K562 (cell line): ENCODE data around the gene LRP3. TPM values are rescaled to one million over a fixed set of nuclear protein-coding genes. Genes with fewer than 3 reads are reported as not detected.

ENCODE experiments used
- ATAC-seq: fragments of 200-7000 bp; cut with Tn5 transposase; 3 replicates; pipeline ENCODE4 v1.9.1; 2020; ENCODE audit warnings: moderate library complexity
- BruUV-seq: library from RNA; stranded (reverse); fragments of 400-500 nt; replicated peaks from 2 replicates; lab custom pipeline; 2021; lab: Mats Ljungman, UMichigan
- CTCF ChIA-PET: fragments of 300-600 bp; formaldehyde crosslinking; extraction: SDS; loops from one replicate; lab custom pipeline; 2021; ENCODE audit warnings: low intra/inter-chr PET ratio; lab: Yijun Ruan, JAX
- POLR2A ChIA-PET: fragments of 300-600, 350-650 bp; sonication (Branson Sonifier 250); formaldehyde crosslinking; extraction: SDS; loops from one replicate; lab custom pipeline; 2021; ENCODE audit warnings: antibody characterized with exemption, inconsistent platforms; lab: Yijun Ruan, JAX
- DNase-seq, 4 experiments: peaks; one replicate each; pipeline versions ENCODE4 v3.0.0 to v3.0.0-alpha.2; 2011 to 2018; ENCODE audit warnings: low spot score in 3 of 4, mixed read lengths in 3 of 4; ENCODE audit errors: extremely low read depth in 1 of 4
- FAIRE-seq: peaks from 2 replicates; lab custom pipeline; 2011; peaks lifted over from hg19 to GRCh38; lab: Jason Lieb, UNC
- H2AFZ ChIP-seq: 2 replicates; pipeline ENCODE4 v1.6.0; 2011; ENCODE audit warnings: low read depth, low read length, control low read depth, inconsistent platforms
- H3K27ac ChIP-seq: fragments of 200-600 bp; 3 replicates; pipeline ENCODE4 v1.8.0; 2011; ENCODE audit warnings: low read depth, mild to moderate bottlenecking, control low read depth, inconsistent platforms, low read length, moderate library complexity, mixed read lengths; ENCODE audit errors: extremely low read depth
- H3K27me3 ChIP-seq, 2 experiments: fragments of 300-600 bp in 1 of 2; 2 replicates in 1 of 2; 3 replicates in 1 of 2; pipeline versions ENCODE4 v1.6.0 to v1.8.0; 2011; ENCODE audit warnings: inconsistent platforms in 2 of 2, low read length in 2 of 2, mild to moderate bottlenecking in 1 of 2, mixed read lengths in 1 of 2, moderate library complexity in 1 of 2; ENCODE audit not compliant: control insufficient read depth in 2 of 2, insufficient read depth in 2 of 2
- H3K36me3 ChIP-seq: fragments of 300-600 bp; 3 replicates; pipeline ENCODE4 v1.8.0; 2011; ENCODE audit warnings: mild to moderate bottlenecking, low read length, inconsistent platforms; ENCODE audit not compliant: control insufficient read depth, insufficient read depth
- H3K4me1 ChIP-seq, 2 experiments: fragments of 200-600 bp in 1 of 2; replicated peaks in 1 of 2; 2 replicates in 1 of 2; 3 replicates in 1 of 2; pipeline versions ENCODE4 v1.5.1 to v1.8.0; 2011; ENCODE audit warnings: inconsistent platforms in 2 of 2, low read length in 2 of 2, mild to moderate bottlenecking in 1 of 2, mixed read lengths in 1 of 2, moderate library complexity in 1 of 2; ENCODE audit not compliant: control insufficient read depth in 2 of 2, insufficient read depth in 2 of 2
- H3K4me2 ChIP-seq: 2 replicates; pipeline ENCODE4 v1.6.1; 2011; ENCODE audit warnings: low read length, control low read depth, inconsistent platforms, mixed read lengths; ENCODE audit not compliant: insufficient read depth
- H3K4me3 ChIP-seq: fragments of 200-600 bp; sonication (generic), shearing (Covaris generic); 2 replicates; pipeline ENCODE4 v1.5.1; 2016; ENCODE audit warnings: control low read depth, inconsistent platforms
- H3K79me2 ChIP-seq: fragments of 200-600 bp; 3 replicates; pipeline ENCODE4 v1.8.0; 2011; ENCODE audit warnings: low read length, inconsistent platforms; ENCODE audit not compliant: control insufficient read depth, insufficient read depth
- H3K9ac ChIP-seq, 2 experiments: 2 replicates each; pipeline versions ENCODE4 v1.6.0 to v1.6.1; 2011; ENCODE audit warnings: low read depth in 2 of 2, low read length in 2 of 2, control low read depth in 1 of 2, inconsistent platforms in 1 of 2, mild to moderate bottlenecking in 1 of 2, mixed read lengths in 1 of 2; ENCODE audit not compliant: insufficient read depth in 1 of 2
- H3K9me1 ChIP-seq: one replicate; pipeline ENCODE4 v1.6.0; 2011; ENCODE audit warnings: inconsistent platforms, mild to moderate bottlenecking, low read length, moderate library complexity; ENCODE audit not compliant: control insufficient read depth, insufficient read depth
- H3K9me3 ChIP-seq: replicated peaks from 2 replicates; pipeline ENCODE4 v1.5.1; 2011; ENCODE audit warnings: low read depth, low read length, inconsistent platforms; ENCODE audit not compliant: control insufficient read depth, insufficient read depth
- H4K20me1 ChIP-seq: replicated peaks from 2 replicates; pipeline ENCODE4 v1.6.1; 2011; ENCODE audit warnings: low read length, inconsistent platforms, mixed read lengths; ENCODE audit not compliant: control insufficient read depth, insufficient read depth
- CREM ChIP-seq: IDR thresholded peaks from 2 replicates; pipeline ENCODE4 v1.6.1; 2014; ENCODE audit warnings: antibody characterized with exemption, low read depth
- NCOR1 ChIP-seq: fragments of 450-650 bp; IDR thresholded peaks from 2 replicates; pipeline ENCODE4 v1.6.1; 2016; ENCODE audit warnings: mild to moderate bottlenecking, moderate library complexity
- SMAD2 ChIP-seq: fragments of 150-350 bp; IDR thresholded peaks from 2 replicates; pipeline ENCODE4 v1.6.1; 2014; ENCODE audit warnings: low read depth, mild to moderate bottlenecking, low read length
- ZNF143 ChIP-seq: sonication (generic); formaldehyde crosslinking; IDR thresholded peaks from 2 replicates; pipeline ENCODE4 v1.9.0; 2022; ENCODE audit warnings: mild to moderate bottlenecking, missing genetic modification reagents
- ZNF384 ChIP-seq: IDR thresholded peaks from 2 replicates; pipeline ENCODE4 v1.6.1; 2012; ENCODE audit warnings: low read depth, low read length, improper control_type of control experiment
- ZNF445 ChIP-seq: fragments of 250-450 bp; sonication (Bioruptor Pico); IDR thresholded peaks from 2 replicates; pipeline ENCODE4 v1.4.0; 2020; ENCODE audit warnings: low read depth, mild to moderate bottlenecking, moderate library complexity
- ZNF76 ChIP-seq: fragments of 250-450 bp; sonication (Bioruptor Pico); IDR thresholded peaks from 2 replicates; pipeline ENCODE4 v1.4.0; 2020; ENCODE audit warnings: mild to moderate bottlenecking, moderate library complexity, borderline replicate concordance
- whole genome bisulfite sequencing: fragments of 100-300 bp; shearing (Covaris generic); methylation state at CpG from one replicate; pipeline ENCODE4 v1.1.6; 2016; ENCODE audit warnings: low coverage, mixed read lengths; ENCODE audit not compliant: insufficient coverage; ENCODE audit errors: missing lambda C conversion rate; 5-methylcytosine and 5-hydroxymethylcytosine counted together
- in situ Hi-C: fragments of 300-500 bp; cut with MboI; formaldehyde crosslinking; loops from 4 replicates; pipeline ENCODE4 v1.15.0; 2018; ENCODE audit warnings: inconsistent platforms, mixed read lengths
- intact Hi-C: fragments of 100-400 bp; cut with micrococcal nuclease; formaldehyde crosslinking; loops from 2 replicates; pipeline ENCODE4 v1.14.2; 2022
- polyA plus RNA-seq, 8 experiments: library from polyadenylated mRNA; depleted of rRNA in 4 of 8; stranded (reverse) in 5 of 8; unstranded in 3 of 8; fragments of >200 nt; fragmentation: Nextera tagmentation in 2 of 8; fragmentation: Illumina TruSeq in 1 of 8; extraction: Ambion mirVana in 2 of 8; extraction: Trizol in 1 of 8; gene quantifications; 2 replicates each; pipeline versions ENCODE4 v1.2.1 to v1.2.3, GENCODE V29; 2011 to 2014; ENCODE audit warnings: inconsistent platforms in 1 of 8, missing spikeins in 1 of 8
- total RNA-seq, 7 experiments: library from RNA; depleted of rRNA in 6 of 7; stranded (reverse); fragments of >200 nt in 6 of 7; fragmentation: Illumina TruSeq in 2 of 7; extraction: Trizol in 2 of 7; gene quantifications; 2 replicates each; pipeline versions ENCODE4 v1.2.1 to v1.2.3, GENCODE V29; 2011 to 2021; ENCODE audit warnings: low replicate concordance in 1 of 7
- TF ChIP-seq, protein P1 (sequence below), 2 experiments: fragments of 450-650 bp; IDR thresholded peaks; 2 replicates each; pipeline ENCODE4 v1.6.1; 2016
- TF ChIP-seq, protein P2 (sequence below): fragments of 450-650 bp; IDR thresholded peaks from 2 replicates; pipeline ENCODE4 v1.6.1; 2016; ENCODE audit warnings: mild to moderate bottlenecking, moderate library complexity

The LRP3 gene
- total and polyA plus RNA-seq, 9 of the 15 experiments (the other 6 are each of a cell fraction or from before 2014, with no cell fraction given), result 0.29 TPM; not detected in 8

DNA sequence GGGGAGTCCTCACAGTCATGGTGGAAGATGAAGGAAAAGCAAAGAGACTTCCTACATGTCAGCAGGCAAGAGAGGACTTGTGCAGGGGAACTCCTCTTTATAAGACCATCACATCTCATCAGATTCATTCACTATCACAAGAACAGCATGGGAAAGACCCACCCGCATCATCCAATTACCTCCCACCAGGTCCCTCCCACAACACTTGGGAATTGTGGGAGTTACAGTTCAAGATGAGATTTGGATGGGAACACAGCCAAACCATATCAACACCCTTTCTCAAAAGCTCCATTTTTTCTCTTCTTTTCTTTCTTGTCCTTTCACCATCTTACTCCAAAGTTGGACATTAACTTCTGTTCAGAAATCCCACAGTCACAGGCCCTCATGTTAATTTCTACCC, 4.7 kb upstream of the LRP3 start:
- POLR2A ChIA-PET, result interaction anchor here (0.6 kb wide), 1 partner anchor 29 kb away, joined by 3 read pairs; no protein-coding TSS in a partner anchor
- Histone ChIP-seq H3K9me1 (no peaks in the 10 kb centered on the region), H3K36me3 (no peaks in the 10 kb centered on the region), H3K9me3 (no peaks in the 10 kb centered on the region), H3K27me3 (peaks cover 0 to 12% of the 10 kb centered on the region in 2 experiments; a peak in 2 of 5 replicates), H3K9ac (no peak overlapping the region), H3K4me2 (no peak overlapping the region), H2AFZ (no peak overlapping the region), H4K20me1 (no peaks in the 10 kb centered on the region), H3K4me3 (no peak overlapping the region), H3K4me1 (no peaks in the 10 kb centered on the region; a peak in 1 of 5 replicates), H3K79me2 (no peaks in the 10 kb centered on the region), H3K27ac (no peak overlapping the region)
- CTCF ChIA-PET, result interaction anchor here (1.2 to 1.8 kb wide), 2 partner anchors 46 to 63 kb away, joined by 3 to 4 read pairs; no protein-coding TSS in a partner anchor
- no peak for ATAC-seq
- intact Hi-C loops, result loop anchor here (10.0 kb wide), 1 partner anchor 65 kb away; no protein-coding TSS in a partner anchor
- FAIRE-seq, result no peak
- in situ Hi-C loops, result no loop called here
- no TSS peak for BruUV-seq
- DNase-seq, result no peak
- TF ChIP-seq ZNF384 (no peak), ZNF76 (CRISPR knock-in tag) (no peak), ZNF445 (CRISPR knock-in tag) (no peak), NCOR1 (no peak), ZNF143 (CRISPR knock-in tag) (no peak), CREM (no peak), SMAD2 (no peak)
- TF ChIP-seq, protein P1, sequence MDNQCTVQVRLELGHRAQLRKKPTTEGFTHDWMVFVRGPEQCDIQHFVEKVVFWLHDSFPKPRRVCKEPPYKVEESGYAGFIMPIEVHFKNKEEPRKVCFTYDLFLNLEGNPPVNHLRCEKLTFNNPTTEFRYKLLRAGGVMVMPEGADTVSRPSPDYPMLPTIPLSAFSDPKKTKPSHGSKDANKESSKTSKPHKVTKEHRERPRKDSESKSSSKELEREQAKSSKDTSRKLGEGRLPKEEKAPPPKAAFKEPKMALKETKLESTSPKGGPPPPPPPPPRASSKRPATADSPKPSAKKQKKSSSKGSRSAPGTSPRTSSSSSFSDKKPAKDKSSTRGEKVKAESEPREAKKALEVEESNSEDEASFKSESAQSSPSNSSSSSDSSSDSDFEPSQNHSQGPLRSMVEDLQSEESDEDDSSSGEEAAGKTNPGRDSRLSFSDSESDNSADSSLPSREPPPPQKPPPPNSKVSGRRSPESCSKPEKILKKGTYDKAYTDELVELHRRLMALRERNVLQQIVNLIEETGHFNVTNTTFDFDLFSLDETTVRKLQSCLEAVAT (IDR thresholded peaks at IDR 0.05), result no peak
- TF ChIP-seq, protein P2, sequence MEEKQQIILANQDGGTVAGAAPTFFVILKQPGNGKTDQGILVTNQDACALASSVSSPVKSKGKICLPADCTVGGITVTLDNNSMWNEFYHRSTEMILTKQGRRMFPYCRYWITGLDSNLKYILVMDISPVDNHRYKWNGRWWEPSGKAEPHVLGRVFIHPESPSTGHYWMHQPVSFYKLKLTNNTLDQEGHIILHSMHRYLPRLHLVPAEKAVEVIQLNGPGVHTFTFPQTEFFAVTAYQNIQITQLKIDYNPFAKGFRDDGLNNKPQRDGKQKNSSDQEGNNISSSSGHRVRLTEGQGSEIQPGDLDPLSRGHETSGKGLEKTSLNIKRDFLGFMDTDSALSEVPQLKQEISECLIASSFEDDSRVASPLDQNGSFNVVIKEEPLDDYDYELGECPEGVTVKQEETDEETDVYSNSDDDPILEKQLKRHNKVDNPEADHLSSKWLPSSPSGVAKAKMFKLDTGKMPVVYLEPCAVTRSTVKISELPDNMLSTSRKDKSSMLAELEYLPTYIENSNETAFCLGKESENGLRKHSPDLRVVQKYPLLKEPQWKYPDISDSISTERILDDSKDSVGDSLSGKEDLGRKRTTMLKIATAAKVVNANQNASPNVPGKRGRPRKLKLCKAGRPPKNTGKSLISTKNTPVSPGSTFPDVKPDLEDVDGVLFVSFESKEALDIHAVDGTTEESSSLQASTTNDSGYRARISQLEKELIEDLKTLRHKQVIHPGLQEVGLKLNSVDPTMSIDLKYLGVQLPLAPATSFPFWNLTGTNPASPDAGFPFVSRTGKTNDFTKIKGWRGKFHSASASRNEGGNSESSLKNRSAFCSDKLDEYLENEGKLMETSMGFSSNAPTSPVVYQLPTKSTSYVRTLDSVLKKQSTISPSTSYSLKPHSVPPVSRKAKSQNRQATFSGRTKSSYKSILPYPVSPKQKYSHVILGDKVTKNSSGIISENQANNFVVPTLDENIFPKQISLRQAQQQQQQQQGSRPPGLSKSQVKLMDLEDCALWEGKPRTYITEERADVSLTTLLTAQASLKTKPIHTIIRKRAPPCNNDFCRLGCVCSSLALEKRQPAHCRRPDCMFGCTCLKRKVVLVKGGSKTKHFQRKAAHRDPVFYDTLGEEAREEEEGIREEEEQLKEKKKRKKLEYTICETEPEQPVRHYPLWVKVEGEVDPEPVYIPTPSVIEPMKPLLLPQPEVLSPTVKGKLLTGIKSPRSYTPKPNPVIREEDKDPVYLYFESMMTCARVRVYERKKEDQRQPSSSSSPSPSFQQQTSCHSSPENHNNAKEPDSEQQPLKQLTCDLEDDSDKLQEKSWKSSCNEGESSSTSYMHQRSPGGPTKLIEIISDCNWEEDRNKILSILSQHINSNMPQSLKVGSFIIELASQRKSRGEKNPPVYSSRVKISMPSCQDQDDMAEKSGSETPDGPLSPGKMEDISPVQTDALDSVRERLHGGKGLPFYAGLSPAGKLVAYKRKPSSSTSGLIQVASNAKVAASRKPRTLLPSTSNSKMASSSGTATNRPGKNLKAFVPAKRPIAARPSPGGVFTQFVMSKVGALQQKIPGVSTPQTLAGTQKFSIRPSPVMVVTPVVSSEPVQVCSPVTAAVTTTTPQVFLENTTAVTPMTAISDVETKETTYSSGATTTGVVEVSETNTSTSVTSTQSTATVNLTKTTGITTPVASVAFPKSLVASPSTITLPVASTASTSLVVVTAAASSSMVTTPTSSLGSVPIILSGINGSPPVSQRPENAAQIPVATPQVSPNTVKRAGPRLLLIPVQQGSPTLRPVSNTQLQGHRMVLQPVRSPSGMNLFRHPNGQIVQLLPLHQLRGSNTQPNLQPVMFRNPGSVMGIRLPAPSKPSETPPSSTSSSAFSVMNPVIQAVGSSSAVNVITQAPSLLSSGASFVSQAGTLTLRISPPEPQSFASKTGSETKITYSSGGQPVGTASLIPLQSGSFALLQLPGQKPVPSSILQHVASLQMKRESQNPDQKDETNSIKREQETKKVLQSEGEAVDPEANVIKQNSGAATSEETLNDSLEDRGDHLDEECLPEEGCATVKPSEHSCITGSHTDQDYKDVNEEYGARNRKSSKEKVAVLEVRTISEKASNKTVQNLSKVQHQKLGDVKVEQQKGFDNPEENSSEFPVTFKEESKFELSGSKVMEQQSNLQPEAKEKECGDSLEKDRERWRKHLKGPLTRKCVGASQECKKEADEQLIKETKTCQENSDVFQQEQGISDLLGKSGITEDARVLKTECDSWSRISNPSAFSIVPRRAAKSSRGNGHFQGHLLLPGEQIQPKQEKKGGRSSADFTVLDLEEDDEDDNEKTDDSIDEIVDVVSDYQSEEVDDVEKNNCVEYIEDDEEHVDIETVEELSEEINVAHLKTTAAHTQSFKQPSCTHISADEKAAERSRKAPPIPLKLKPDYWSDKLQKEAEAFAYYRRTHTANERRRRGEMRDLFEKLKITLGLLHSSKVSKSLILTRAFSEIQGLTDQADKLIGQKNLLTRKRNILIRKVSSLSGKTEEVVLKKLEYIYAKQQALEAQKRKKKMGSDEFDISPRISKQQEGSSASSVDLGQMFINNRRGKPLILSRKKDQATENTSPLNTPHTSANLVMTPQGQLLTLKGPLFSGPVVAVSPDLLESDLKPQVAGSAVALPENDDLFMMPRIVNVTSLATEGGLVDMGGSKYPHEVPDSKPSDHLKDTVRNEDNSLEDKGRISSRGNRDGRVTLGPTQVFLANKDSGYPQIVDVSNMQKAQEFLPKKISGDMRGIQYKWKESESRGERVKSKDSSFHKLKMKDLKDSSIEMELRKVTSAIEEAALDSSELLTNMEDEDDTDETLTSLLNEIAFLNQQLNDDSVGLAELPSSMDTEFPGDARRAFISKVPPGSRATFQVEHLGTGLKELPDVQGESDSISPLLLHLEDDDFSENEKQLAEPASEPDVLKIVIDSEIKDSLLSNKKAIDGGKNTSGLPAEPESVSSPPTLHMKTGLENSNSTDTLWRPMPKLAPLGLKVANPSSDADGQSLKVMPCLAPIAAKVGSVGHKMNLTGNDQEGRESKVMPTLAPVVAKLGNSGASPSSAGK, result no peak
- no CpG with 5 or more reads among the region's 1 CpG for WGBS
